Fibroblast of peridontal ligament (primary cell): Measurements from ENCODE around the gene ITPRIPL1.
A peak's percentile ranks its signal among the peaks of the same experiment; 100 is the strongest.

Source experiments
- DNase-seq: peaks from one replicate; pipeline ENCODE4 v3.0.0-alpha.2; 2010; ENCODE audit errors: extremely low read depth

ITPRIPL1 gene

DNA sequence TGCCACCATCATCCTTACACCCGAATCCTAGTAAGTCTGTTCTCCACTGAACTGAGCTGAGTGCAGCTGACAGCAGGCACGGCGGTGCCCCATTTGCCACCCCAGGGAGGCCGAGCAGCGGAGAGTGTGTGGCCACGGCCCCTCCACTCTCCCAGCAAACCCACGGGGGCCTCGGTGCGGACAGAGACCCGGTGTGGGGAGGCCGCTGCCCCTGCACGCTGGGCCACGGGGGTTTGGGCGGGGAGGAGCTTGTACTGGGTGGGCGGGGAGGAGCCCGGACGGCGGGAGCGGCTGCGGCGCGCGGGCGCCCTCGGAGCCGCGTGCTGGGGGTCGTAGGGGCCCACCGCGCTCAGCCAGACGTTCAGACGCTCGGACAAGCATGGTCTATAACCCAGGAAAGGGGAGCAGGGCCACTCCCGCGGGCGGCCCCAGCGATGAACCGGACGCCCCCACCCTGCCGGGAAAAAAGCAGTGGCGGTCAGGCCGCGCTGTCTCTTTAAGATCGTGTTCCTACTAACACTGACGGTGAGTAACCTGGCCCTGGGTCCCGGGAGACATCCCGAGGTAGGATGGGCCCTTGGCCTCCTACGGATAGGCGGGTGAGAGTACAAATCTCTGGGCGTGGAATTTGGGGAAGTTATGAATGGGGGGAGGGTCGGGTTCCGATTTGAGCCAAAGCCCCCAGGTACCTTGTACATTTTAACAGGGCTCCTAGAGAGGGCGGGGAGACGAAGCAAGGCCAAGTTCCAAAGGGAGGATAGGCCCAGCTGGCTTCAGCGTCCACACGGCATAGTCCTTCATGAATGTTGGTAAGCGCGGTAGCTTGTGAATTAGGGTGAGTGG, at the start of gene ITPRIPL1:
Gene ITPRIPL1 (plus strand): TSS at position 277 of the 843 bp plus-strand sequence. CDS start 523 bp downstream, at position 800.
- no peak for DNase-seq

- no peak for DNase-seq
Observed at GRCh38 chr2:96276787-96277499, 48.2 kb upstream of the ITPRIPL1 start.

- no peak for DNase-seq
Observed at GRCh38 chr2:96287273-96287856, 37.8 kb upstream of the ITPRIPL1 start.

DNA sequence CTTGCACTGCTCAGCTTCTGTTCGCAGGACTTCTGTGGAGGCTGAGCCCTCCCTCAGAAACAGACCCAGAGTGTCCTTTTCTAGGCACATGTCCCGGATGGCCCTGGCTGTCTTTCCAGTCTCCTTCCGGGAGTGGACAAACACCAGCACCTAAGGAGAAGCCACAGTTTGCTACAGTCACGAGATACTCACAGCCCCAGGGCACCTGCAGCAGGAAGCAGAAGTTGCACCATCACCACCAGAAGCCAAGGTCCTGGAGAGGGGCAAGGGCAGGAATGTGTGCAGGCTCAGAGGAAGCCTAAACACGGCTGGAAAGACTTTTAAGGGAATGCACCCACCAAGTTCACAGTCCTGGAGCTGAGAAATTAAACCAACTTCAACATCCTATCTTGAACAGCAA, 33.4 kb upstream of the ITPRIPL1 start:
- no peak for DNase-seq

GRCh38 chr2:96294271-96294670, 30.8 kb upstream of the ITPRIPL1 start:
- peak; percentile 7 for DNase-seq

GRCh38 chr2:96296925-96297324, 28.2 kb upstream of the ITPRIPL1 start:
- no peak for DNase-seq

DNA sequence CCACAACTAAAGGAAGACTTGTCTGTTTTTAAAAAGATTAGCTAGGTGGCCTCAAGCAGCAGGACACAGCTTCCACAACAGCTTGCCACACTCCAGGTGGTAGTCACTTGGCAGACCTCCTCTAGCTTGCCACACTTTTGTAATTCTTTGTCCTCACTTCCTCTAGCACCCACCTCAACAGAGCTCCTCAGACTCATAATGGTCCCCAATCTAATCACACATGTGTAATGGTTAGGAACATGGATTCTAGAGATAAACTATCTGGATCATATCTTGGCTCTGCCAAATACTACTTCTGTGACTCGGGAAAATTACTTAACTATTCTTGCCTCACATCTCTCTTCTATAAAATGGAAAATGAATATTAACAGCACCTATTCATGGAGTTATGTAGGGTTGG, 23.3 kb upstream of the ITPRIPL1 start:
- DNase-seq = no peak

- DNase-seq = no peak
Observed at GRCh38 chr2:96304606-96305005, 20.5 kb upstream of the ITPRIPL1 start.

DNA sequence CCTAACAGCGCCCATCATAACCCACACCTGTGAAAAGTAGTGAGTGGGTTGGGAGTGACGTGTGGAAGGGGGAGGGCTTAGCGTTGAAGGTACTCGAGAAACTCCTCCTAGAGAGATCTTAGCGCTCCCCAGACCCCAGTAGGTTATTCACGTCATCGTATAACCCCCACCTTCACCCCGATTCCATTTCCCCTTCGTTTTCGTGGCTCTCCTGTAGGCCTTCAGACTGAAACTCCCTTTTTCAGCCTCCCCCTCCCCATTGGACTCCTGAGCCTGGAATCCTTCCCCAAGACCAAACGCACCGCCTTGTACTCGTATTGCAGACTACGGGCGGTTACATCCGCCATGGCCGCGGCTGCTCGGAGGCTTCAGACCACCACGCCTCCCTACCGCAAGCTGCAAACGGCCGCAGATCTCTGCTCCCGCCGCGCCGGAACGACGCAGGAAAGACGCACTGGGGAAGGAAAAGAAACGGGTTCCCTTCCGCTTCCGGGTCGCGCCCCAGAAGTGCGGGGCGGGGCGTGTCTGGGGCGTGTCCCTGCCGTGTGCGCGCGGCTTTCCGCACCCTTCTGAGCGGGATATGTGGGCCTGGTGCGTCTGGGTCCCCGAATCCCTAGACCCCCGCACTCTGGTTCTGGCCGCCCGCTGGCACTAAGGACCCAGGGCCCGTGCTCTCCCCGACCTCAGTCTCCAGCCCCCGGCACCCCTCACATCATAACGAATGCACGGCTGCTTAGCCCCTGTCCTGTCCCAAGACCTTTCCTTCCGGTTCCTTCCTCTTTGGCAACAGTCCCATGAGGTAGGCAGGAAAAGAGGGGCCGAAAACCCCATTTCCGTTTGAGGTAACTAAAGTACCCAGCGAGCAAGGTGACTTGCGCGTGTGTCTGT, 19.8 kb upstream of the ITPRIPL1 start, which contains the start of gene SNRNP200:
Gene SNRNP200 (minus strand): TSS at position 456 of the 888 bp plus-strand sequence. CDS start 109 bp downstream, at position 347.
- peak; percentile 70 for DNase-seq

DNA sequence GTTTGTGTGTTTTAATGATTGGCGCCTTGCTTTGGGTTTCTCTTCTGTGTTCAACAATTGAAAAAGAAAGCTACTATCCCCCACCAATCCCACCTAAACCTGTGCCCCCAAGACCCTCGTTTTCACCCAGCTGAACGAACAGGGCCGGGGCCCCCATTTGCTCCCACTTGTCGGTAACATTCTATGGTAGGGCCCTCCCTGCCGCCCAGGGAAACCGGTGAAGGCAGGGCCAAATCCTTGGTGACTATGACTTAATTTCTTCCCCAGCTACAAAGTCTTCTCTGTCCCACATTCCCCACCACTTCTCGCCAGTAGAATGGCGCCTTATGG, 19.2 kb upstream of the ITPRIPL1 start:
- DNase-seq = no peak

DNA sequence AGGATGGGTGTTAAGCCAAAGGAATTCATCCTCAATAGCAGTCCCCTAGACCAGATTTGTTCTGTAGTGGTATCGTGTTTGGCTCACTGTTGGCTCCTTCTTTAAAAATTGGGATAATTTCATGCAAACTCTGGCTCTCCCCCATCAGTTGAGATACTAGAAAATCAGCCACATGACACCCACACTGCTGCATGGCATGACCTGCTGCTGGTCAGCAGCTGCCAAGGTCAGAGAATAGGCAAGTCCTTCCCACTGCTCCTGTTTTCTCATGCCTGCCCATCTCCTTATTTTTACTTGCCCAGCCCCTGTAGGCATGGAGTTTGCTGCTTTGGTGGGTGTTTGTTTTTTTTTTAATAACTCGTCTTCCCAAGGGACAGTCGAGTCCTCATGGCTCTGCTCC, 18.7 kb upstream of the ITPRIPL1 start:
- DNase-seq = no peak

- no peak for DNase-seq
Observed at GRCh38 chr2:96308248-96308647, 16.9 kb upstream of the ITPRIPL1 start.

DNA sequence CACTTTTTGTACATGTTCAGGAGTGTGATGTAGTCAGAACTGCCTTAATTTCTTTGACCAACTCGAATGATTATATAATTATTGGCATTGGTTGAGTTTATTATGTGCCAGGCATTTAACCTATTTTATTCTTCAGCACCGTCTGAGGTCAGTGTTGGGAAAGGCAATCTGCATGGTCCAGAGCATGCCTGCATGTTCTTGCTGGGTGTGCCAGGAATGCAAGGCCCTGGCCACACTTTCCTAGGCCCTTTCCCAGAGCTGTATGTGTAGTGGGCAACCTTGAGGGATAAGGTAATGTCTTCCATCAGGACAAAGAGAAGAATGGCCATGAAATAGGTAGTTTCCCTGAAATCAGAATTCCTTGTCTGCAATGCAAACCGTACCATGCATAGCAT, 10.1 kb upstream of the ITPRIPL1 start:
- DNase-seq = no peak

DNA sequence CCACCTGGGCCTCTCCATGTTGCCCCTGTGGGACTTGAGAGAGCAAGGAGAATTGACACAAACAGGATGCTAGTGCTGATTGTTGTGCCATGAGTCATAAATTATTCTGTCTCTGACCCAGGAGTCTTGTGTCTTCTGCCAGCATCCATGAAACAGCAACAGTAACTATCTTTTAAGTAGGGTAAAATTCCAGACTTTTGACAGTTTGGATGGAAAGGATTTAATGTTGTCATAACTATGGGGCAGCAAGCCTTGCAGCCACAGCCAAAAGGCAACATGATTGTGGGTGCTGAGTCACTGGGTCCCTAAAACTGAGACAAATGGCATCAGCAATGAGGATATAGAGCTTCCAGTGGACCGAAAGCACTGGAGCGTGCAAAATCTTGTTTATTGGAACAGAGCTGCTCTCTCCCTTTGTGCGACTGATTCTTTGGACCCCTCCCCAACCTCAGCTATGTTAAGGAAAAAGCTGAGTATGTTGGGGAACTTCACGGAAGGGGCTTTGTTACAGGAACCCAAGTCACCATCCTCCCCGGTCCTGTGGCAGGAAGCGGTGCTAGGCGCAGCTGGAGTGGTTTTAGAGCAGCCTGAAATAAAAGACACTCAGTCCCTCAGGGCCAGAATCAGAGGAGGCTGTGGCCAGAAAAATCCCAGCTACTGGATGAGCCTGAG, 9.6 kb upstream of the ITPRIPL1 start:
- peak; percentile 70 for DNase-seq

DNA sequence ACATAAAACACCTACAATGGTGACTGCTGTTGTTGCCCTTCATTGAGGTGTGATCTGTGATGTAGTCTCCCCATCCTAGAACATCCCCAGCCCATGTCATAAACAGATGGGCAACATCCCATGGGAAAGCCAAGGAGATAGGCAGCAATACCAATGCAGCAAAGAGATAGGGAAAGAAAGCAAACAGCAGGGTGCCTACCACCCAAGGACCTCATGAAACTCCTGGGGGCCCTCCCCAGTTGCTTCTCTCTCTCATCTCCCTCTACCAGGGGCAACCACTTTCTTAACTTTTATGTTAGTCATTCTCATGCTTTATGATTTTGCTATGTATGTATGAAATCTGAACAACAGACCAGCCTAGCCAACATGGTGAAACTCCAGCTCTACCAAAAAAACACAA, 8.1 kb upstream of the ITPRIPL1 start:
- DNase-seq = no peak

- DNase-seq = no peak
Observed at GRCh38 chr2:96317584-96317997, 7.5 kb upstream of the ITPRIPL1 start.

GRCh38 chr2:96318723-96319122, 6.4 kb upstream of the ITPRIPL1 start:
- no peak for DNase-seq

- no peak for DNase-seq
Observed at GRCh38 chr2:96319396-96319795, 5.7 kb upstream of the ITPRIPL1 start.

DNA sequence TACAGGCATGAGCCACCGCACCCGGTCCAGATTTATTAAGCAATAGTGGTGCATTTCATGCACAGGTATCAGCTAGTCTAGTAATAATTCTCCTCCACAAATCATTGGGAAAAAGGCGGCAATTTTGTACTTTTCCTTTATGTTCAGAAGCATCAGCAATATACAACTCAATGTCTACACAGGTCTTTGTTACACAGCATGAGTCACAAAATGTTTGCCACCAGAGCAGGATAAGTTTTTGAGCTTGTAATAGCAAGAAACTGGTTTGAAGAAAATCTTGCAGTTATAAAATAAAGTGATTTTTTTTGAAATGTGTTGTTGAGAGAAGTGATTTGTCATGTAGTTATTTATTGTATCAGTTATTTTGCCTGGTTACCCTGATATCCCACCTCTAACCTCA, 4.8 kb upstream of the ITPRIPL1 start:
- no peak for DNase-seq

- no peak for DNase-seq
Observed at GRCh38 chr2:96320728-96321622, 4.1 kb upstream of the ITPRIPL1 start.
